Mesenchymal stem cell (in vitro differentiated cells and primary cell): Measurements from ENCODE around the gene POLDIP2.

ENCODE experiments used
- DNase-seq: peaks from one replicate; pipeline ENCODE4 v3.0.0-alpha.2; 2013
- H2AFZ ChIP-seq: one replicate; pipeline ENCODE4 v1.6.1; 2013; ENCODE audit warnings: low read depth, mild to moderate bottlenecking, control low read depth, inconsistent platforms, low read length, moderate library complexity
- H2AK5ac ChIP-seq: 2 replicates; pipeline ENCODE4 v1.6.1; 2013; ENCODE audit warnings: low read length, moderate library complexity, mild to moderate bottlenecking, inconsistent platforms; ENCODE audit not compliant: severe bottlenecking
- H2BK120ac ChIP-seq: one replicate; pipeline ENCODE4 v1.6.1; 2013; ENCODE audit warnings: low read depth, mild to moderate bottlenecking, inconsistent platforms, low read length, moderate library complexity
- H2BK12ac ChIP-seq, 2 experiments: one replicate each; pipeline ENCODE4 v1.6.1; 2013; ENCODE audit warnings: inconsistent platforms in 2 of 2, low read length in 2 of 2, mild to moderate bottlenecking in 2 of 2, moderate library complexity in 2 of 2, control low read depth in 1 of 2
- H2BK15ac ChIP-seq: one replicate; pipeline ENCODE4 v1.6.1; 2013; ENCODE audit warnings: mild to moderate bottlenecking, low read depth, inconsistent platforms; ENCODE audit not compliant: poor library complexity, severe bottlenecking
- H2BK5ac ChIP-seq: 2 replicates; pipeline ENCODE4 v1.6.1; 2013; ENCODE audit warnings: low read depth, mild to moderate bottlenecking, low read length, control low read depth, inconsistent platforms; ENCODE audit not compliant: poor library complexity, severe bottlenecking
- H3K14ac ChIP-seq, 2 experiments: one replicate each; pipeline ENCODE4 v1.6.1; 2013; ENCODE audit warnings: inconsistent platforms in 2 of 2, low read length in 2 of 2, control low read depth in 1 of 2, mild to moderate bottlenecking in 1 of 2, moderate library complexity in 1 of 2
- H3K18ac ChIP-seq, 2 experiments: one replicate each; pipeline ENCODE4 v1.6.1; 2013; ENCODE audit warnings: inconsistent platforms in 2 of 2, low read length in 2 of 2, control low read depth in 1 of 2, low read depth in 1 of 2, mild to moderate bottlenecking in 1 of 2
- H3K23ac ChIP-seq, 2 experiments: one replicate each; pipeline ENCODE4 v1.6.1; 2013; ENCODE audit warnings: inconsistent platforms in 2 of 2, low read length in 2 of 2, mild to moderate bottlenecking in 2 of 2, moderate library complexity in 2 of 2, control low read depth in 1 of 2
- H3K27ac ChIP-seq: 2 replicates; pipeline ENCODE4 v1.5.1; 2013; ENCODE audit warnings: mild to moderate bottlenecking, moderate library complexity, low read length, control low read depth, inconsistent platforms; ENCODE audit not compliant: poor library complexity, severe bottlenecking
- H3K27me3 ChIP-seq, 2 experiments: 2 replicates each; pipeline versions ENCODE4 v1.6.1 to v1.7.0; 2013; ENCODE audit warnings: low read length in 2 of 2, mild to moderate bottlenecking in 2 of 2, moderate library complexity in 2 of 2, control low read depth in 1 of 2, inconsistent platforms in 1 of 2; ENCODE audit not compliant: control insufficient read depth in 1 of 2, insufficient read depth in 1 of 2
- H3K36me3 ChIP-seq, 2 experiments: 2 replicates each; pipeline versions ENCODE4 v1.6.1 to v1.7.0; 2013; ENCODE audit warnings: low read length in 2 of 2, control low read depth in 1 of 2, inconsistent platforms in 1 of 2, low read depth in 1 of 2, mild to moderate bottlenecking in 1 of 2; ENCODE audit not compliant: insufficient read depth in 2 of 2, control insufficient read depth in 1 of 2
- H3K4ac ChIP-seq, 2 experiments: one replicate each; pipeline ENCODE4 v1.6.1; 2013; ENCODE audit warnings: inconsistent platforms in 2 of 2, low read length in 2 of 2, mild to moderate bottlenecking in 2 of 2, moderate library complexity in 2 of 2, control low read depth in 1 of 2, low read depth in 1 of 2
- H3K4me1 ChIP-seq: 2 replicates; pipeline ENCODE4 v1.6.1; 2013; ENCODE audit warnings: low read depth, low read length, control low read depth; ENCODE audit not compliant: control insufficient read depth, insufficient read depth
- H3K4me2 ChIP-seq: 2 replicates; pipeline ENCODE4 v1.6.1; 2013; ENCODE audit warnings: low read length, mild to moderate bottlenecking, inconsistent platforms; ENCODE audit not compliant: poor library complexity, severe bottlenecking
- H3K4me3 ChIP-seq, 2 experiments: 2 replicates each; pipeline versions ENCODE4 v1.5.1 to v1.7.0; 2013; ENCODE audit warnings: low read length in 2 of 2, mild to moderate bottlenecking in 2 of 2, control low read depth in 1 of 2, low read depth in 1 of 2; ENCODE audit not compliant: insufficient read depth in 1 of 2
- H3K79me1 ChIP-seq: replicated peaks from 2 replicates; pipeline ENCODE4 v1.6.1; 2013; ENCODE audit warnings: mild to moderate bottlenecking, control low read depth, low read length, inconsistent platforms; ENCODE audit not compliant: poor library complexity, severe bottlenecking
- H3K9ac ChIP-seq: 2 replicates; pipeline ENCODE4 v1.7.0; 2013; ENCODE audit warnings: mild to moderate bottlenecking, low read length, moderate library complexity
- H3K9me3 ChIP-seq: 2 replicates; pipeline ENCODE4 v1.7.0; 2013; ENCODE audit warnings: mild to moderate bottlenecking, low read length; ENCODE audit not compliant: control insufficient read depth
- H4K8ac ChIP-seq: one replicate; pipeline ENCODE4 v1.6.1; 2013; ENCODE audit warnings: inconsistent platforms, mild to moderate bottlenecking, low read length, moderate library complexity
- H4K91ac ChIP-seq: one replicate; pipeline ENCODE4 v1.6.1; 2013; ENCODE audit warnings: mild to moderate bottlenecking, low read length, inconsistent platforms
- WGBS: methylation state at CpG from one replicate; pipeline ENCODE4 v1.1.7; 2013; ENCODE audit warnings: mixed read lengths; 5-methylcytosine and 5-hydroxymethylcytosine counted together

POLDIP2 gene

DNA sequence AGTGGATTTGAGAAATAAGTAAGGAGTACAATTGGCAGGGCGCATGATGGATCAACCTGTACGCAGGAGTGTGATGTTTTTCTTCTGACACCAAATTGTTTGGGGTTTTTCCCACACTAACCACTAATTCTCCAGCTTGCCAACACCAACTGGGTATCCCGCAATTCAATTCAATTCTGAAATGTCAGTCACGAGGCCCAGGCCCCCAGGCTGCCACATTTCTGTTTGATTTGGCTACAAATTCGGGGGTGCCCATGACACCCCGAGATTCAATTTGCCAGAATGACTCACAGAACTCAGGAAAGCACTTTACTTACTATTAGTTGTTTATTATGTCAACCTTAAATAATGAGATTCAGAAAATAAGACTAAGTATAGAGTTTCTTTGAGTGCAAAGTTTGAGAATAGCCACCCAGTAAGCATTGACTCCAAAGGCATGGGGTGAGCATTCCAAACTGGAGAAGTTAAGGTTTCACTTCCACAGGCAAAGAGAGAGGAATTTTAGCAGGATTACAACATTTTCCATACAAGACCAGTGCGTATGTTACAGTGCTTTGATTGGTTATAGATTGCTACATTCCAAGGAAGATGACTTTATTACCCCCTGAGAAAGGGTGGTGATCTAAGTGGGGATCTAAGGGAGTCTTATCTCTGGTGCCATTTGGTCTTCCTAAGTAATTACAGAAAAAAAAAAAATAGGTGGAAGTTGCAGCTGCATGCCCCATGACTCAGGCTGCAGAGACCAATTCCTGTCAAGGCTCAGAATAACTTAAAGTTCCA is 37.2 kb upstream of the POLDIP2 start:
- H3K9me3 ChIP-seq, result no peaks in the 10 kb centered on the region
- no peak overlapping the region for H2AK5ac ChIP-seq
- H3K18ac ChIP-seq, result no peak overlapping the region
- no peak overlapping the region for H2BK120ac ChIP-seq
- H4K8ac ChIP-seq, result no peak overlapping the region
- no peak overlapping the region for H3K4me3 ChIP-seq
- H2BK5ac ChIP-seq, result no peak overlapping the region
- H3K36me3 ChIP-seq, result peaks cover 17 to 33% of the 10 kb centered on the region in 2 experiments
- H2AFZ ChIP-seq, result no peak overlapping the region
- no peaks in the 10 kb centered on the region for H3K79me1 ChIP-seq
- no peak overlapping the region for H4K91ac ChIP-seq
- H3K4me2 ChIP-seq, result no peak overlapping the region
- DNase-seq, result peak; percentile 62
- H3K4me1 ChIP-seq, result peaks cover 19% of the 10 kb centered on the region
- H3K14ac ChIP-seq, result no peak overlapping the region
- 79% methylated on average over 6 of the region's 7 CpGs for WGBS
- H2BK15ac ChIP-seq, result no peak overlapping the region
- no peak overlapping the region for H3K4ac ChIP-seq
- H3K9ac ChIP-seq, result no peak overlapping the region
- no peak overlapping the region for H3K23ac ChIP-seq
- H3K27ac ChIP-seq, result no peak overlapping the region
- no peaks in the 10 kb centered on the region for H3K27me3 ChIP-seq
- no peak overlapping the region for H2BK12ac ChIP-seq

- Histone ChIP-seq H4K91ac (no peak overlapping the region), H3K4ac (no peak overlapping the region), H2BK5ac (no peak overlapping the region), H3K4me2 (no peak overlapping the region), H3K18ac (no peak overlapping the region), H2AK5ac (no peak overlapping the region), H2BK120ac (no peak overlapping the region), H3K14ac (no peak overlapping the region), H4K8ac (no peak overlapping the region), H3K27ac (no peak overlapping the region), H3K36me3 (peaks cover 17 to 34% of the 10 kb centered on the region in 2 experiments), H2AFZ (no peak overlapping the region), H3K4me3 (no peak overlapping the region), H2BK12ac (no peak overlapping the region), H3K9ac (peak overlapping the region; percentile 1), H3K23ac (no peak overlapping the region), H2BK15ac (no peak overlapping the region), H3K9me3 (no peaks in the 10 kb centered on the region), H3K27me3 (no peaks in the 10 kb centered on the region), H3K4me1 (peaks cover 3% of the 10 kb centered on the region), H3K79me1 (no peaks in the 10 kb centered on the region)
- no peak for DNase-seq
- 69% methylated on average over 10 of the region's 10 CpGs for WGBS
Observed at GRCh38 chr17:28392491-28392890, 35.2 kb upstream of the POLDIP2 start.

- Histone ChIP-seq H3K27ac (no peak overlapping the region), H2BK120ac (no peak overlapping the region), H2BK12ac (no peak overlapping the region), H3K4me1 (peaks cover 3% of the 10 kb centered on the region), H4K8ac (no peak overlapping the region), H3K9me3 (no peaks in the 10 kb centered on the region), H3K4me3 (no peak overlapping the region), H3K79me1 (no peaks in the 10 kb centered on the region), H3K14ac (no peak overlapping the region), H3K18ac (no peak overlapping the region), H2AK5ac (no peak overlapping the region), H3K23ac (no peak overlapping the region), H2BK15ac (no peak overlapping the region), H2AFZ (no peak overlapping the region), H3K9ac (no peak overlapping the region), H2BK5ac (no peak overlapping the region), H3K4me2 (no peak overlapping the region), H3K27me3 (no peaks in the 10 kb centered on the region), H3K4ac (no peak overlapping the region), H3K36me3 (peaks cover 10 to 34% of the 10 kb centered on the region in 2 experiments), H4K91ac (no peak overlapping the region)
- WGBS, result 83% methylated on average over 2 of the region's 2 CpGs
- no peak for DNase-seq
Observed at GRCh38 chr17:28391401-28391800, 34.1 kb upstream of the POLDIP2 start.

GRCh38 chr17:28390984-28391383 is 33.7 kb upstream of the POLDIP2 start:
- peaks cover 7 to 32% of the 10 kb centered on the region in 2 experiments for H3K36me3 ChIP-seq
- H3K4me1 ChIP-seq, result no peaks in the 10 kb centered on the region
- H3K9ac ChIP-seq, result no peak overlapping the region
- no peak overlapping the region for H2BK5ac ChIP-seq
- no peak overlapping the region for H3K23ac ChIP-seq
- H2BK12ac ChIP-seq, result no peak overlapping the region
- H2BK120ac ChIP-seq, result no peak overlapping the region
- H3K18ac ChIP-seq, result no peak overlapping the region
- no peak overlapping the region for H3K27ac ChIP-seq
- H4K91ac ChIP-seq, result no peak overlapping the region
- no peak overlapping the region for H3K4me2 ChIP-seq
- no peak overlapping the region for H3K4ac ChIP-seq
- no peak overlapping the region for H3K4me3 ChIP-seq
- H3K79me1 ChIP-seq, result no peaks in the 10 kb centered on the region
- no peak overlapping the region for H2BK15ac ChIP-seq
- H3K14ac ChIP-seq, result no peak overlapping the region
- no peaks in the 10 kb centered on the region for H3K9me3 ChIP-seq
- DNase-seq, result no peak
- H3K27me3 ChIP-seq, result no peaks in the 10 kb centered on the region
- no peak overlapping the region for H4K8ac ChIP-seq
- H2AK5ac ChIP-seq, result no peak overlapping the region
- no CpG with 5 or more reads among the region's 1 CpG for WGBS
- no peak overlapping the region for H2AFZ ChIP-seq
